Measurements from ENCODE around the gene CELF6. TPM values are rescaled to one million over a fixed set of nuclear protein-coding genes. Genes with fewer than 3 reads are reported as not detected.
"Not testable (repeated sequence)": the region's sequence is repeated elsewhere in the genome, so short reads cannot be mapped to it uniquely, and the experiment has no call there.

Gene CELF6
- total RNA-seq, 1 donor, result 0.36 TPM

GRCh38 chr15:72281713-72282112, 38.2 kb downstream of the CELF6 start:
- DNase-seq (ENCODE audit: insufficient read length, low spot score, missing footprints), result no peak
- Histone ChIP-seq H2AFZ (ENCODE audit: low read length) (no peak overlapping the region), H3K36me3 (ENCODE audit: insufficient read depth, low read length) (no peaks in the 10 kb centered on the region)

DNA sequence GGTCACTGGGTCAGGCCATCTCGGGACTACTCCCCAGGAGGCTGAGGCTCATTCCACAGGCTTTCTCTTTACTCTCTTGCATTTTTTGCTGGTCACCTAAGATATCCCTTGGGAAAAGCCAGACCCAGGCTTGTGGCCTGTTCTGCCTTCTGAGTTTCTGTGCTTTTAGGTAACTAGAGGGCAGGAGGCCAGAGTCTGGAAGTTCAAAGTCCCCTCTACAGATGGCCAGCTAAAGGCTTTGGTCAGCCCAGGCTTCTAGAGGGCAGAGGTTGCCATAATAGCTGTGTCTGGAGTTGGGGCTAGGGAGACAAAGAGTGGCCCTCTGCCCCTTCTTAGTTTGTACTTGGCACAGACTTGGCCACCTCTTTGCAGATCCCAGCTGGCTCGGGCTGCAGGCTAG, 39.2 kb downstream of the CELF6 start:
- no peaks in the 10 kb centered on the region for H3K79me2 ChIP-seq (ENCODE audit: insufficient read depth, low read length)
- H3K27me3 ChIP-seq (ENCODE audit: insufficient read depth, low read length), result no peaks in the 10 kb centered on the region
- H3K4me3 ChIP-seq (ENCODE audit: insufficient read depth, low read length), result no peak overlapping the region
- no peaks in the 10 kb centered on the region for H3K4me1 ChIP-seq (ENCODE audit: insufficient read depth, low read length)
- no peak overlapping the region for H2AFZ ChIP-seq (ENCODE audit: low read length)
- H3K36me3 ChIP-seq (ENCODE audit: insufficient read depth, low read length), result no peaks in the 10 kb centered on the region
- H3K4me2 ChIP-seq (ENCODE audit: insufficient read depth, low read length), result no peak overlapping the region
- H4K20me1 ChIP-seq (ENCODE audit: insufficient read depth, low read length), result no peaks in the 10 kb centered on the region
- H3K27ac ChIP-seq (ENCODE audit: low read depth, low read length), result no peak overlapping the region
- no peaks in the 10 kb centered on the region for H3K9me3 ChIP-seq (ENCODE audit: low read depth, low read length)
- no peak for TF ChIP-seq CTCF (IDR thresholded peaks at IDR 0.05; ENCODE audit: extremely low read depth, low read depth, low read length)
- DNase-seq (ENCODE audit: insufficient read length, low spot score, missing footprints), result no peak

More at GRCh38 chr15:72281713-72282112, 38.2 kb downstream of the CELF6 start:
- H3K27ac ChIP-seq (ENCODE audit: low read depth, low read length), result no peak overlapping the region
- H3K4me2 ChIP-seq (ENCODE audit: insufficient read depth, low read length), result no peak overlapping the region
- no peak for TF ChIP-seq CTCF (IDR thresholded peaks at IDR 0.05; ENCODE audit: extremely low read depth, low read depth, low read length)
- no peaks in the 10 kb centered on the region for H3K27me3 ChIP-seq (ENCODE audit: insufficient read depth, low read length)
- no peaks in the 10 kb centered on the region for H4K20me1 ChIP-seq (ENCODE audit: insufficient read depth, low read length)
- no peaks in the 10 kb centered on the region for H3K9me3 ChIP-seq (ENCODE audit: low read depth, low read length)
- no peaks in the 10 kb centered on the region for H3K4me1 ChIP-seq (ENCODE audit: insufficient read depth, low read length)
- H3K4me3 ChIP-seq (ENCODE audit: insufficient read depth, low read length), result no peak overlapping the region
- H3K79me2 ChIP-seq (ENCODE audit: insufficient read depth, low read length), result no peaks in the 10 kb centered on the region

GRCh38 chr15:72278737-72279136, 41.2 kb downstream of the CELF6 start:
- H3K4me1 ChIP-seq (ENCODE audit: insufficient read depth, low read length), result no peaks in the 10 kb centered on the region
- no peak for TF ChIP-seq CTCF (IDR thresholded peaks at IDR 0.05; ENCODE audit: extremely low read depth, low read depth, low read length)

DNA sequence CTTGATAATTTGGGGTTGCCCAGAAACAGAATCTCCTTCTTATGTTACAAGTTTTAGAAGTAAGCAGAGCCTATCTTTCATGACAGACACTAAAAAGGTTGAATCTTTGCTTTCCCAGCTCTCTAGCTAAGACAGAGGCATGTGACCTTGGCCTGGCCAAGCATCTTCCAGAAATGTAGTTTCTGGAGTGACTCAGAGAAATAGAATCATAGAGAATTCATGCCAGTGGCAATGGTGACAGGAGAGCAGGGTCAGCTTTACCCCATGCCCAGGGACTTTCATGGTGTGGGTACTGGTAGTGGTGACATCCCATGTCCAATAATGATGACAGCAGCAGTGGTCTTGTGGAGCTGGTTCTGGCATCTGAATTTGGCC, 43.6 kb downstream of the CELF6 start:
- Histone ChIP-seq H3K9me3 (ENCODE audit: low read depth, low read length) (no peaks in the 10 kb centered on the region), H4K20me1 (ENCODE audit: insufficient read depth, low read length) (no peaks in the 10 kb centered on the region), H3K79me2 (ENCODE audit: insufficient read depth, low read length) (peaks cover 10% of the 10 kb centered on the region), H3K27ac (ENCODE audit: low read depth, low read length) (no peak overlapping the region), H3K27me3 (ENCODE audit: insufficient read depth, low read length) (no peaks in the 10 kb centered on the region), H3K36me3 (ENCODE audit: insufficient read depth, low read length) (no peaks in the 10 kb centered on the region), H3K4me1 (ENCODE audit: insufficient read depth, low read length) (peaks cover 12% of the 10 kb centered on the region), H3K4me3 (ENCODE audit: insufficient read depth, low read length) (no peak overlapping the region), H2AFZ (ENCODE audit: low read length) (peak overlapping the region; percentile 32), H3K4me2 (ENCODE audit: insufficient read depth, low read length) (no peak overlapping the region)
- DNase-seq (ENCODE audit: insufficient read length, low spot score, missing footprints), result no peak
- no peak for TF ChIP-seq CTCF (IDR thresholded peaks at IDR 0.05; ENCODE audit: extremely low read depth, low read depth, low read length)

More at GRCh38 chr15:72278737-72279136, 41.2 kb downstream of the CELF6 start:
- Histone ChIP-seq H3K4me2 (ENCODE audit: insufficient read depth, low read length) (no peak overlapping the region), H3K27me3 (ENCODE audit: insufficient read depth, low read length) (no peaks in the 10 kb centered on the region), H3K36me3 (ENCODE audit: insufficient read depth, low read length) (no peaks in the 10 kb centered on the region), H3K4me3 (ENCODE audit: insufficient read depth, low read length) (no peak overlapping the region), H3K27ac (ENCODE audit: low read depth, low read length) (no peak overlapping the region), H3K79me2 (ENCODE audit: insufficient read depth, low read length) (no peaks in the 10 kb centered on the region), H4K20me1 (ENCODE audit: insufficient read depth, low read length) (no peaks in the 10 kb centered on the region), H2AFZ (ENCODE audit: low read length) (no peak overlapping the region), H3K9me3 (ENCODE audit: low read depth, low read length) (no peaks in the 10 kb centered on the region)
- DNase-seq (ENCODE audit: insufficient read length, low spot score, missing footprints), result no peak

DNA sequence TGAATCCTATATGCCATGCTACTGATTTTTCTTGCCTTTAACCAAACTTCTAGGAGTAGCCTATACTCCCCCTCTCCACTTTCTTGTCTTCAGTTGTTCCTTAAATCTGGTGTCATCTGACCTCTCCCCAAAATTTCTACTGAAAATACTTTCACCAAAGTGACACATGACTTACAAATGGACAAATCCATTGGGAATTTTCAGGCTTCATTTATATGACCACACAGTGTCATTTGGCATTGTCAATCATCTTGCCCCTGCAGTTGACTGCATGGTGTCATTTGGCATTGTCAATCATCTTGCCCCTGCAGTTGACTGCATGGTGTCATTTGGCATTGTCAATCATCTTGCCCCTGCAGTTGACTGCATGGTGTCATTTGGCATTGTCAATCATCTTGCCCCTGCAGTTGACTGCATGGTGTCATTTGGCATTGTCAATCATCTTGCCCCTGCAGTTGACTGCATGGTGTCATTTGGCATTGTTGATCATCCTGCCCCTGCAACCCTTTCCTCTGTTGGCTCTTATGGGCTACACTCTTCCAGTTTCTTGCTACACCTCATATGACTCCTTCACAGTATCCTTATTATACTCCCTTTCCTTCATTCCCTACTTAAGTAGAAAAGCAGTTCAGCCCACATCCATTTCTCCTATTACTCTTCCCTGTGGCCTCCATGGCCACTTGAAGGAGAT, 44.2 kb downstream of the CELF6 start:
- Histone ChIP-seq H3K4me1 (ENCODE audit: insufficient read depth, low read length) (peaks cover 17% of the 10 kb centered on the region), H2AFZ (ENCODE audit: low read length) (peak overlapping the region; percentile 32), H3K79me2 (ENCODE audit: insufficient read depth, low read length) (peaks cover 15% of the 10 kb centered on the region)
- not testable (repeated sequence) for DNase-seq (ENCODE audit: insufficient read length, low spot score, missing footprints); H3K27me3 ChIP-seq (ENCODE audit: insufficient read depth, low read length); H3K27ac ChIP-seq (ENCODE audit: low read depth, low read length); H3K4me3 ChIP-seq (ENCODE audit: insufficient read depth, low read length); H3K9me3 ChIP-seq (ENCODE audit: low read depth, low read length); H4K20me1 ChIP-seq (ENCODE audit: insufficient read depth, low read length); H3K36me3 ChIP-seq (ENCODE audit: insufficient read depth, low read length); H3K4me2 ChIP-seq (ENCODE audit: insufficient read depth, low read length)
